Hepatocyte (in vitro differentiated cells): Measurements from ENCODE around the gene FAM13C. TPM values are rescaled to one million over a fixed set of nuclear protein-coding genes. Genes with fewer than 3 reads are reported as not detected.
A peak's percentile ranks its signal among the peaks of the same experiment; 100 is the strongest.

Experiments used
- DNase-seq: peaks from one replicate; pipeline ENCODE4 v3.0.0-alpha.2; 2016; ENCODE audit warnings: low spot score
- H2AFZ ChIP-seq: fragments of 200-600 bp; sonication (generic); 2 replicates; pipeline ENCODE4 v1.6.0; 2016; ENCODE audit warnings: antibody characterized with exemption, mild to moderate bottlenecking
- H3K27ac ChIP-seq: fragments of 200-600 bp; sonication (generic); 2 replicates; pipeline ENCODE4 v1.5.1; 2016; ENCODE audit warnings: mild to moderate bottlenecking
- H3K27me3 ChIP-seq: fragments of 200-600 bp; sonication (generic); 2 replicates; pipeline ENCODE4 v1.6.1; 2016
- H3K36me3 ChIP-seq: fragments of 200-600 bp; sonication (generic); replicated peaks from 2 replicates; pipeline ENCODE4 v1.5.1; 2016; ENCODE audit warnings: low read depth; ENCODE audit not compliant: insufficient read depth
- H3K4me1 ChIP-seq: fragments of 200-600 bp; sonication (generic); 2 replicates; pipeline ENCODE4 v1.5.1; 2016; ENCODE audit warnings: mild to moderate bottlenecking, moderate library complexity; ENCODE audit not compliant: insufficient read depth
- H3K4me2 ChIP-seq: fragments of 200-600 bp; sonication (generic); 2 replicates; pipeline ENCODE4 v1.6.0; 2016
- H3K4me3 ChIP-seq: fragments of 200-600 bp; sonication (generic); 2 replicates; pipeline ENCODE4 v1.5.1; 2016; ENCODE audit warnings: mild to moderate bottlenecking
- H3K79me2 ChIP-seq: fragments of 200-600 bp; sonication (generic); 2 replicates; pipeline ENCODE4 v1.6.0; 2017; ENCODE audit warnings: mild to moderate bottlenecking
- H3K9me2 ChIP-seq: fragments of 200-600 bp; sonication (generic); replicated peaks from 2 replicates; pipeline ENCODE4 v1.6.0; 2017; ENCODE audit warnings: mild to moderate bottlenecking; ENCODE audit not compliant: insufficient read depth
- H3K9me3 ChIP-seq: fragments of 200-600 bp; sonication (generic); 2 replicates; pipeline ENCODE4 v1.5.1; 2016; ENCODE audit warnings: low read depth, mild to moderate bottlenecking
- H4K20me1 ChIP-seq: fragments of 200-600 bp; sonication (generic); 2 replicates; pipeline ENCODE4 v1.6.0; 2016; ENCODE audit warnings: mild to moderate bottlenecking; ENCODE audit not compliant: insufficient read depth, poor library complexity, severe bottlenecking
- CTCF ChIP-seq: fragments of 200-600 bp; sonication (generic); IDR thresholded peaks from 2 replicates; pipeline ENCODE4 v1.5.1; 2016; ENCODE audit warnings: antibody characterized with exemption, mild to moderate bottlenecking; ENCODE audit not compliant: poor library complexity
- EZH2 ChIP-seq: fragments of 200-600 bp; sonication (generic); IDR thresholded peaks from 2 replicates; pipeline ENCODE4 v1.6.1; 2016; ENCODE audit warnings: antibody characterized with exemption, mild to moderate bottlenecking, borderline replicate concordance
- EZH2phosphoT487 ChIP-seq: fragments of 200-600 bp; sonication (generic); IDR thresholded peaks from one replicate; pipeline ENCODE4 v1.6.1; 2018; ENCODE audit warnings: antibody characterized with exemption, mild to moderate bottlenecking, low read depth, moderate library complexity; ENCODE audit not compliant: unreplicated experiment, severe bottlenecking
- WGBS: methylation state at CpG from one replicate; pipeline ENCODE4 v1.1.6; 2016; ENCODE audit warnings: low lambda C conversion rate; ENCODE audit errors: missing lambda C conversion rate; 5-methylcytosine and 5-hydroxymethylcytosine counted together
- polyA plus RNA-seq: library from polyadenylated mRNA; unstranded; fragments of >200 nt; fragmentation: Nextera tagmentation; extraction: Ambion mirVana; gene quantifications from 2 replicates; pipeline ENCODE4 v1.2.1, GENCODE V29; 2016
- total RNA-seq: library from RNA; depleted of rRNA; stranded (reverse); fragments of >200 nt; gene quantifications from 2 replicates; pipeline ENCODE4 v1.2.3, GENCODE V29; 2014

Gene FAM13C
- total and polyA plus RNA-seq, 2 experiments from 2014 or later, result 2.2 to 3.1 TPM

GRCh38 chr10:59340285-59340684, 22.1 kb downstream of the FAM13C start:
- TF ChIP-seq EZH2 (no peak), CTCF (no peak)
- WGBS, result 96% methylated on average over 1 of the region's 1 CpG
- Histone ChIP-seq H3K4me1 (peaks cover 8% of the 10 kb centered on the region), H3K27ac (no peak overlapping the region), H3K4me3 (no peak overlapping the region), H3K36me3 (no peaks in the 10 kb centered on the region), H3K79me2 (no peaks in the 10 kb centered on the region), H3K4me2 (no peak overlapping the region), H4K20me1 (no peaks in the 10 kb centered on the region), H3K9me3 (no peaks in the 10 kb centered on the region), H3K27me3 (no peaks in the 10 kb centered on the region), H2AFZ (no peak overlapping the region), H3K9me2 (no peaks in the 10 kb centered on the region)
- DNase-seq, result no peak

- H3K27me3 ChIP-seq, result no peaks in the 10 kb centered on the region
- H3K27ac ChIP-seq, result no peak overlapping the region
- no peaks in the 10 kb centered on the region for H3K9me3 ChIP-seq
- H2AFZ ChIP-seq, result no peak overlapping the region
- no peak overlapping the region for H3K4me3 ChIP-seq
- TF ChIP-seq CTCF, result no peak
- H3K4me1 ChIP-seq, result peaks cover 8% of the 10 kb centered on the region
- H3K79me2 ChIP-seq, result no peaks in the 10 kb centered on the region
- H4K20me1 ChIP-seq, result no peaks in the 10 kb centered on the region
- 86% methylated on average over 1 of the region's 1 CpG for WGBS
- no peak for DNase-seq
- H3K36me3 ChIP-seq, result no peaks in the 10 kb centered on the region
- no peaks in the 10 kb centered on the region for H3K9me2 ChIP-seq
- no peak overlapping the region for H3K4me2 ChIP-seq
These were observed 23.0 kb downstream of the FAM13C start for GRCh38 chr10:59339351-59339750.

GRCh38 chr10:59337201-59337652, 25.1 kb downstream of the FAM13C start:
- DNase-seq, result peak; percentile 19
- H3K4me3 ChIP-seq, result no peak overlapping the region
- no peaks in the 10 kb centered on the region for H3K9me3 ChIP-seq
- H3K4me1 ChIP-seq, result peaks cover 8% of the 10 kb centered on the region
- H4K20me1 ChIP-seq, result no peaks in the 10 kb centered on the region
- H3K4me2 ChIP-seq, result no peak overlapping the region
- H3K9me2 ChIP-seq, result no peaks in the 10 kb centered on the region
- peak overlapping the region; percentile 45 for H3K27ac ChIP-seq
- no peaks in the 10 kb centered on the region for H3K27me3 ChIP-seq
- no peak overlapping the region for H2AFZ ChIP-seq
- H3K79me2 ChIP-seq, result no peaks in the 10 kb centered on the region
- H3K36me3 ChIP-seq, result no peaks in the 10 kb centered on the region
- TF ChIP-seq EZH2phosphoT487 (no peak), CTCF (no peak), EZH2 (no peak)

GRCh38 chr10:59336632-59337031, 25.7 kb downstream of the FAM13C start:
- H3K9me3 ChIP-seq, result no peaks in the 10 kb centered on the region
- no peak for TF ChIP-seq EZH2phosphoT487
- no peak for TF ChIP-seq CTCF
- TF ChIP-seq EZH2, result no peak
- no peaks in the 10 kb centered on the region for H4K20me1 ChIP-seq
- H3K9me2 ChIP-seq, result no peaks in the 10 kb centered on the region
- H3K4me3 ChIP-seq, result no peak overlapping the region
- H3K36me3 ChIP-seq, result no peaks in the 10 kb centered on the region
- H3K4me2 ChIP-seq, result no peak overlapping the region
- H3K4me1 ChIP-seq, result peaks cover 8% of the 10 kb centered on the region
- DNase-seq, result no peak
- H3K27me3 ChIP-seq, result no peaks in the 10 kb centered on the region
- peak overlapping the region; percentile 45 for H3K27ac ChIP-seq
- 61% methylated on average over 2 of the region's 2 CpGs for WGBS
- no peaks in the 10 kb centered on the region for H3K79me2 ChIP-seq
- H2AFZ ChIP-seq, result no peak overlapping the region
